GM06990 (cell line): Measurements from ENCODE around the gene LDLRAD1.

Experiments
- DNase-seq: peaks from one replicate; pipeline ENCODE4 v3.0.0-alpha.2; 2011; ENCODE audit not compliant: insufficient read length; ENCODE audit errors: extremely low read depth
- H3K27me3 ChIP-seq: replicated peaks from 2 replicates; pipeline ENCODE4 v1.6.0; 2011; ENCODE audit warnings: low read length; ENCODE audit not compliant: control insufficient read depth, insufficient read depth
- H3K36me3 ChIP-seq: 2 replicates; pipeline ENCODE4 v1.5.1; 2011; ENCODE audit warnings: low read length; ENCODE audit not compliant: control insufficient read depth, insufficient read depth
- H3K4me3 ChIP-seq: replicated peaks from 2 replicates; pipeline ENCODE4 v1.5.1; 2011; ENCODE audit warnings: low read depth, mild to moderate bottlenecking, control low read depth, low read length
- CTCF ChIP-seq: IDR thresholded peaks from 2 replicates; pipeline ENCODE4 v1.5.1; 2011; ENCODE audit warnings: low read length, control low read depth, mild to moderate bottlenecking, inconsistent platforms; ENCODE audit not compliant: insufficient read depth, poor library complexity, severe bottlenecking

The LDLRAD1 gene

GRCh38 chr1:54017979-54018378 is at the start of gene LDLRAD1:
TSS of gene LDLRAD1 (minus strand) at chr1:54018186. CDS start at chr1:54018112, 74 bp downstream.
- Histone ChIP-seq H3K4me3 (no peak within 1 kb of the TSS), H3K36me3 (no peaks in the 10 kb centered on the region), H3K27me3 (peaks cover 3% of the 10 kb centered on the region)
- DNase-seq: no peak
- no peak for TF ChIP-seq CTCF

GRCh38 chr1:54064299-54064698 is 46.3 kb upstream of the LDLRAD1 start:
- no peaks in the 10 kb centered on the region for H3K27me3 ChIP-seq
- no peak for TF ChIP-seq CTCF

GRCh38 chr1:54054438-54054749 is 36.4 kb upstream of the LDLRAD1 start:
- TF ChIP-seq CTCF: peak; percentile 19
- H3K36me3 ChIP-seq: no peaks in the 10 kb centered on the region; the same call in 1 of the 2 replicates
- peak overlapping the region; percentile 83 for H3K4me3 ChIP-seq
- H3K27me3 ChIP-seq: no peaks in the 10 kb centered on the region
- DNase-seq: no peak

More at GRCh38 chr1:54064299-54064698, 46.3 kb upstream of the LDLRAD1 start:
- DNase-seq: no peak
- Histone ChIP-seq H3K4me3 (no peak overlapping the region), H3K36me3 (no peaks in the 10 kb centered on the region)

GRCh38 chr1:54053745-54054437 is 35.9 kb upstream of the LDLRAD1 start:
- H3K36me3 ChIP-seq: no peaks in the 10 kb centered on the region; the same call in 1 of the 2 replicates
- H3K27me3 ChIP-seq: no peaks in the 10 kb centered on the region
- no peak for DNase-seq
- H3K4me3 ChIP-seq: peak overlapping the region; percentile 83
- no peak for TF ChIP-seq CTCF

- peak; percentile 98 for DNase-seq
- Histone ChIP-seq H3K27me3 (no peaks in the 10 kb centered on the region), H3K36me3 (no peaks in the 10 kb centered on the region; the same call in 1 of the 2 replicates), H3K4me3 (peak within 1 kb of the TSS; percentile 83)
- TF ChIP-seq CTCF: no peak
Observed at GRCh38 chr1:54052934-54053744, 35.2 kb upstream of the LDLRAD1 start, which contains the start of the genes TCEANC2 and TMEM59. TSS of gene TCEANC2 (plus strand) at chr1:54053608. CDS start at chr1:54054423, 815 bp downstream. TSS of gene TMEM59 (minus strand) at chr1:54053204. CDS start at chr1:54053188, 16 bp downstream.
